Measurements from ENCODE around the gene MYPN.

GRCh38 chr10:68180490-68180889, 71.2 kb downstream of the MYPN start:
- TF ChIP-seq POLR2AphosphoS5 (IDR thresholded peaks at IDR 0.05; ENCODE audit: low read depth, low read length), result no peak
- TF ChIP-seq POLR2A (IDR thresholded peaks at IDR 0.05; ENCODE audit: low read depth, low read length), result no peak
- no peak for TF ChIP-seq TAF1 (IDR thresholded peaks at IDR 0.05; ENCODE audit: low read depth, low read length)
- no peak for TF ChIP-seq SPI1 (IDR thresholded peaks at IDR 0.05; ENCODE audit: low read depth, low read length)

All from GM12891 (cell line).